HG02678 (cell line): Measurements from ENCODE around the gene TIMD4.
"Not testable (repeated sequence)": the region's sequence is repeated elsewhere in the genome, so short reads cannot be mapped to it uniquely, and the experiment has no call there.

Source experiments
- ATAC-seq: cut with Tn5 transposase; IDR thresholded peaks from one replicate; pipeline ENCODE4 v1.9.1; 2021; ENCODE audit warnings: mild to moderate bottlenecking, moderate library complexity; ENCODE audit not compliant: unreplicated experiment

TIMD4 gene

DNA sequence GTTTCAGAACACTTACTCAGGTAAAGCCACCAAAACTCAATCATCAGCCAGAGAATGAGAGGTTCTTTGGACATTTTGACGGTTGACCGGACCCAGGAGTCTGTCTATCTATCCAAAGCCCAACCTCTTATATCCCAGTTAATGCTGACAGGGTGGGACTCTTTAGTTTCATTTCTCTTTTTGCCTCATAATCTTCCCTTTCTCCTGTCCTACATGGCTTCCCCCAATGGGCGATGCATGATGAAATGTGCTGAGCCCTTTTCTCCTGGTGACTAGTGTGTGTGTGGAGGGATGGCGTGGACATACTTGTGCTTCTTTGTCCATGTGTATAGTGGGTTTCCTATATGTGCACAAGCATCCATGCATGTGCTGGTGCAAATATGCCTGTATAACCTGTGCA lies at the start of gene TIMD4:
Gene TIMD4, minus strand, starts transcription at position 102 of the 400 bp plus-strand sequence. Its CDS starts 28 bp downstream, at position 74.
- no peak for ATAC-seq

DNA sequence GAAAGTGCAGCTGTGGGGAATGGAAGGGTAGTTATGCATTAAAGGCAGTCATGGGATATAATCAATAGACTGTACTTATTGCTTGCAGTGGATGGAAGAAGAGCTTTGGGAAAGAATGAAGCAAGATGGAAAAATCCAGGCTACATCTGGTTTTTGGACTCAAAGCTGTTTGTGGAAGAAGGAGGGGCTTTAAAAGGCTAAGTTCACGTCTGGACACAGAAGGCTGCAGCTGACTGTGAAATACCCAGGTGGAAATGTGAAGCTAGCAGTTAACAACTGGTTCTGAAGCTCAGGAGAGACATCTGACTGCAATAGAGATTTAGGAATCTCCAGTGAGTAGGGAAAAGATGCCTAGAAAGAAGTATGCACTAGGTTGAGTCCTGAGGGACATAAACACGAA lies 43.2 kb upstream of the TIMD4 start:
- no peak for ATAC-seq

DNA sequence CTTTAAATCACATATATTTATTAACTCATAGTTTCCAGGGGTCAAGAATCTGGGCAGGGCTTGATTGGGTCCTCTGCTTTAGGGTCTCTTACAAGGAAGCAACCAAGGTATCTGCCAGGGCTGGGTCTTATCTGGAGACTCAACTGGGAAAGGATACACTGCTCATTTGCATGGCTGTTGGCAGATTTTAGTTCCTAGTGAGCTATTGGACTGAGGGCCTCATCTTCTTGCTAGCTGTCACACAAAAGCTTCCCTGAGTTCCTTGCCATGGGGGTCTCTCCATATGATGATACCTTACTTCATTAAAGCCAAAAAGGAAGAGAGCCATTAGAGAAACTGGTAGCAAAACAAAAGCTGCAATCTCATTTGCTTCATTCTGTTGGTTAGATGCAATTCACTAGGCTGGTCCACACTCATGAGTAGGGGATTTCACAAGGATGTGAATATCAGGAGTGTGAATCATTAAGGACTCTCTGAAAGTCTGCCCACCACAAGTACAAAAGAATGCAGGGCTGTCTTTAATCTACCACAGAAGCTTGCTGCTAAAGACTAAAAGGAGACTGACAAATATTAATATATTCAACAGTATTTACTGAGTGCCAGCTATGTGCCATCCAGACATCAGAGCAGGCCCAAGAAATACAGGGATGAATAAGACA lies 42.0 kb upstream of the TIMD4 start:
- peak; percentile 60 for ATAC-seq

DNA sequence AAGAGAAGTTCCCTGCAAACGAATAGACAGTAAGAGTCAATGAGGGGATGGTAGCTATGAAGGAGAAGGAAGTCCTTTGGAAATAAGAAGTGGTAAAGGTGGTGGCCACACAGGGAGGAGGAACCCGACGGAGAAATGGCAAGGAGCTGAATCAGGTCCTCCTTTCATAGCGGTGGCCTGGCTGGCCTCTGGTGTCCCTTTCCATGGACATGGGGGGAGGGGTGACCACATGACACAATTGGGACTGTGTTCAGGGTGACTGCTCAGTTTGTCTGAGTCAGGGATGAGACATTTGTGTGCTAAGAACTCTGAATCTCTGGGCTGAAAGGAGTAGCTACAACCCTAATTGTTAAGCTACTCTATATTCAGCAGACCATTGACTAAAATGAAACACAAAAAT lies 28.7 kb upstream of the TIMD4 start:
- no peak for ATAC-seq

DNA sequence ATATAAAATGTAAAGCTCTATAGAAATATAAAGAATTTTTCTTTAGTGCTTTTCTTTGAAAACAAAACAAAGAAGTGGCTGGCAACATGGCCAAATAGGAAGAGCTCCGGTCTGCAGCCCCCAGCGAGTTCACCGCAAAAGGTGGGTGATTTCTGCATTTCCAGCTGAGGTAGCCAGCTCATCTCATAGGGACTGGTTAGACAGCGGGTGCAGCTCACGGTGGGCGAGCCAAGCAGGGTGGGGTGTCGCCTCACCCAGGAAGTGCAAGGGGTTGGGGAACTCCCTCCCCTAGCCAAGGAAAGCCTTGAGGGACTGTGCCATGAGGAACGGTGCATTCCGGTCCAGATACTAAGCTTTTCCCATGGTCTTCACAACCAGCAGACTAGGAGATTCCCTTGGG lies 21.0 kb upstream of the TIMD4 start:
- ATAC-seq = no peak

DNA sequence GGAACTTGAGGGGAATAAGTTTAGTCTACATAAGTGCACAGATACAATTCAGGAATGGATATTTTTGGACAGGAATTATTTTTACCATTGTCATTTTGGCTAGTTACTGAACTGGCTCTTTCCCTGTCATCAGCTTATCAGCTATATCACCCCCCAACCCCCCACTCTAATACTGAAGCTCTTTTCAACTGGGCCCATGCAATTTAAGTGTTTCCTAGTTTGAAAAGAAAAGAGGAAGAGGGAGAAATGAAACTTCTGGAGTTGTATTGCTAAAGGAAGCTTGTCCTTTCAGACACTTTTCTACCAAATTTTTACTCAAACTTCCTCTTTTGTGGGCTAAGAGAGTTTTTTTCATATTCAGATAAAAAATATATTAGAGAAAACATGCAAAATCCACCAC lies 18.5 kb upstream of the TIMD4 start:
- ATAC-seq = no peak

DNA sequence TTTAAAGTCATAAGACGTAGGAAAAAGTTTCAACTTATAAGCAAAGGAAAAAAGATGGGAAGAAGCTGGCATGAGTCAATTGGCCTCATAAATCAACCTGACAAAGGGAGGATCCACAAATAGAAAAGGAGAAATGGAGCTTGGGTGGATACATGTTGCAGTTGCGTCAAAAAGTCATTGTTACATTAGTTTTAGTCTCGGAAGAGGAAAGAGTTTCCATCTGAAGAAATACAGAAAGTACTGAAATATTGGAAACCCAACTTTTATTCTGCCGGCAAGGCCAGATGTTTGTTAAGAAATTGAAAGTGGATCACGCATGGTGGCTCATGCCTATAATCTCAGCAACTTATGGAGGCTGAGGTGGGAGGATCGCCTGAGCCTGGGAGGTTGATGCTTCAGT lies 11.3 kb upstream of the TIMD4 start:
- ATAC-seq = no peak

DNA sequence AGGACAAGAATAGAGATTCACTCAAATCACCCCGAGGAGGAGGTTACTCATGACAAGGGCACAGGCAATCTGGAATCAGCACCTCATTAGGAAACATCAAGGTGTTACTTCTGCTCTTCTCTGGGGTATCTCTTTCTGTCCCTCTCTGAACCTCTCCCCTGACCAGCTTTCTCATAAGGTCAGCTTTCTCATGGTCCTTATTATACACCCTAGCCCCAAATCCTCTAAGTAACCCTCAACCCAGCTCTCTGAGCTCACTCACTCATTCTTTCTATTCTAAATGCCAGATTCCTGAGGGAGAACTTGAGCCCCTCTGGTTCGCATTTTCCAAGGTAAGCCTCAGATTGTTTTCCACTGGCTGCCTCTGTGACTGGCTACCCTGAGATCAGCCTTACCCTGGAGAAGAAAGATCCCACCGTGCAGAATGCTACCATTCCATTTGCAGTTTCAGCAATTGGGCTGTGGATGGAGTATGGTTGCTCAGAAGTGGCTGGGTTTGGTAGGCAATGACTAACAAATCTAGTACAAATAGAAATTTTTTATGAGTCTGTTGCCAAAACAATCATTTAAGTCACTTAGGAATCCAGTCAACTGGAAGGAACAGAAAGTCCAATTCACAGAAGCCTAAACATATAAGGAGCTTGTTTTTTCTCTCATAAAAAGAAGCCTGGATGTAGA lies 9.0 kb upstream of the TIMD4 start:
- ATAC-seq = no peak

DNA sequence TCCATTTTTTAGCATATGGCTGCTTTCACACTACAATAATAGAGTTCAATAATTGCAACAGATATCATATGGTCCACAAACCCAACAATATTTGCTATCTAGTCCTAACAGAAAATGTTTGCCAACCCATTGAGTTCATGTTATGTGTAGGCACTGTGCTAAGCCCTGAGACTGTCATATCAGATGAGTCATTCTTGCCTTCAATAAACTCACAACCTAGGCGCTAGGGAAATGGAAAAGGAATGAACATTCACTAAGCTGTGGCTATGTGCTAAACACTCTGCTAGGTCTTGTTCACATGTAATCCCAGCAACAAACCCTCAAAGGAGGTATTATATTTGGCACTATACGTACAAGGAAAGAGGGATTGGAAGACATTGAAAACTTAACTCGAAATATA lies 8.4 kb upstream of the TIMD4 start:
- no peak for ATAC-seq

DNA sequence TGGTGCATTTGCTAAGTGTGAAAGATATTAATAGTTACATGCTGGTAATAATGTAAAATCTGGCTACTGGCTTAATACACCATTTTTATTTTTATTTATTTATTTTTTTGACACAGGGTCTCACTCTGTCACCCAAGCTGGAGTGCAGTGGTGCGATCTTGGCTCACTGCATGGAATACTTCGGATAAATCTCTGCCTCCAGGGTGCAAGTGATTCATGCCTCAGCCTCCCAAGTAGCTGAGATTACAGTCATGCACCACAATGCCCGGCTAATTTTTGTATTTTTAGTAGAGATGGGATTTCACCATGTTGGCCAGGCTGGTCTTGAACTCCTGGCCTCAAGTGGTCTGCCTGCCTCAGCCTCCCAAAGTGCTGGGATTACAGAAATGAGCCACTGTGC lies 4.4 kb upstream of the TIMD4 start:
- ATAC-seq = not testable (repeated sequence)

DNA sequence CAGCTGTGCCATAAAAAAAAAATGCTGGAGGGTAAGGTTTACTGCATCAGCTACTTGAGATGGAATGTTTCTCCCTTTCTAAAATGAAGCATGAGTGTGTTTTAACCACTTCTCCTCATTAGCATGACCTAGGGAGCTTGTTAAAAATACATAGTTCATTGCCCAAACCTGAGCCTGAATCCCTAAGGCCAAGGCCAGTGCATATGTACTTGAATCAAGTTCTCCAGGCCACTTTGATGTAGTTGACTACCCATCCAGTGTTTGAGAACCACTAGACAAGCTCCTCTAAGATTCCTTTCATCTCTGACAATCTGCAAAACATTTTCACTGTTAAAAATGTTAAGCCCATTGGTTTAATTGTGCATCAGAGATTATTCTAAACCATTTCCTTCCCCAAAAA lies 6.7 kb downstream of the TIMD4 start:
- no peak for ATAC-seq

DNA sequence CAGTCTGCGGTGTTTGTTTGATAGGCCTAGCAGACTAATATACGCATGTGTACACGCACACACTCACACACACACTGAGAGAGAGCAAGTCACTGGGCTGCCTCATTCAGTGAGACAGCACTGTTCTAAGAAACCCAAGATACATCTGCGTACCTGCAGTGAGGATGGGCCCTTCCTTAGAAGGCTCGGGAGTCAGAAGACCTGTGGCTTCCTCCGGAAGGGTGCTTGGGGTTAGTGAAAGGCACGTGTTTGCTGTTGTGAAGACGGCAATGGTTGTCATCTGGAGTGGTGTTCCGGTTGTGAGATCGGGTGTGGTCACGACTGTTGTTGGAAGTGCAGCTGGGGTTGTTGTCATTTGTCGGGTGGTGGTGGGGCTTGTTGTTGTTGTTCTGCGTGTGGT lies 11.7 kb downstream of the TIMD4 start:
- no peak for ATAC-seq

DNA sequence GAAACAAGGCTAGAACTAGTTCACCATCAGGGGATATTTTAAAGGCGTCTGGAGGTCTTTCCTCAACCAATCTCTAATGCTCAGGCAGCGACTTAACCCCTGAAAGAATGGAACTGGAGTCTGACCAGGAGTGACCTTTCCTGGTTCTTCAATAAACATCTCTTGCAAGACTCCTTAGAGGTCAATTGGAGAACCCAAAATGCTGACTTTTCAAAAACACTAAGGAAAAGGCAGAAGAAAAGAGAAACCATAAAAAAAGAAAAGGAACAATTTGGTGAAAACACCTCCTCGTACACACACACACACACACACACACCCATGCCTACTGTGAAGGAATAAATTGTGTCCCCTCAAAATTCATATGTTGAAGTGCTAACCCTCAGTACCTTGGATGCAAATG lies 12.3 kb downstream of the TIMD4 start:
- no peak for ATAC-seq

DNA sequence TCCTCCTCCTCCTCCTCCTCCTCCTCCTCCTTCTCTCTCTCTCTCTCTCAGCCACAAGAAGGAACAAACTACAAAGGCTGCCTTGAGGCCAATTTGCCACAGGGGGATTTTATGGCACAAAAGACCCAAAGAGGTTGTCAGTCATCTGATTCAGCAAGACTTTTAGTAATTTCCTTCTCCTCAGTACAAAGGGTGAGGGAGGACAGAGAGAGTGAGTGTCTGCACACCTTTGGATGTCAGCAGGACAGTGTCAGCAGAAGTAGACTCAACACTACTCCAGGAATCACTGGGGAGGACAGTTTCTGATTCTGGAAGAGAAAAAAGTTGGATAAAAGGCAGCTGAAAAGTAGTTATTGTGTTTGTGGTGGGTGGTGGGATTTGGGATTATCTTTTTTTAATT lies 13.6 kb downstream of the TIMD4 start:
- ATAC-seq = no peak

DNA sequence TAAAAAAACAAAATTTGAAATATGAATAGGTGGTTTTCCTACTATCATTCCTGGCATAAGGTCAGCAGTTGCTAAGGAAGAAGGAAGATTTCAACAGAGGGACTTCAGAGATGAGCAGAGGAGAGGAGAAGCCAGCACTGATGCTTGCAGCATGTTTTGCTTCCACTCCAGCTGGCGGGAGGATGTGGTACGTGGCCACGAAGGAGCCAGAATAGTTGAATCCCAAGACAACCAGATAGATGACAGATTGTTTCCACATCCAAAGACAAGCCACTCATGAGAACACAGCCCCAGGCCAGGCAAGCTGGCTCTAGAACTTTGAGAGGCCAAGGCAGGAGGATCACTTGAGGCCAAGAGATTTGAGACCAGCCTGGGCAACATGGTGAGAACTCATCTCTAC lies 15.1 kb downstream of the TIMD4 start:
- ATAC-seq = no peak

DNA sequence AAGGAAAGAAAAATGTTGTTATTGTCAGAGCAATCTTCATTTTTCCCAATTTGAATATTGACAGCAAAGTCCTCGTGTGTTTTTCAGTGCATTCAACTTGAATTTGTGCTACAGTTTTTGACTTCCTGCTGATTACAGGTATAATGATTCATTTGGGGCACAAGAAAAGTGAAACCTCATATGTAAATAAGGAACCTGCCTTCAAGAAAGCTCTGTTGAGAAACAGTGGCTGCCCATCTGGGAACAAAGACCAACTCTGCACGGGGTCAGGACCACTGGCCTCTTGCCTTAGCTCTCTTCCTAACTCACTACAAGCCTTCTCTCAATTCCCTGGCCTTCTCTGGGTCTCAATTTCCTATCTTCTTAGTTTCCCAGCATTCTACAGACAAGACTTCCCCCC lies 21.0 kb downstream of the TIMD4 start:
- ATAC-seq = peak; percentile 99

DNA sequence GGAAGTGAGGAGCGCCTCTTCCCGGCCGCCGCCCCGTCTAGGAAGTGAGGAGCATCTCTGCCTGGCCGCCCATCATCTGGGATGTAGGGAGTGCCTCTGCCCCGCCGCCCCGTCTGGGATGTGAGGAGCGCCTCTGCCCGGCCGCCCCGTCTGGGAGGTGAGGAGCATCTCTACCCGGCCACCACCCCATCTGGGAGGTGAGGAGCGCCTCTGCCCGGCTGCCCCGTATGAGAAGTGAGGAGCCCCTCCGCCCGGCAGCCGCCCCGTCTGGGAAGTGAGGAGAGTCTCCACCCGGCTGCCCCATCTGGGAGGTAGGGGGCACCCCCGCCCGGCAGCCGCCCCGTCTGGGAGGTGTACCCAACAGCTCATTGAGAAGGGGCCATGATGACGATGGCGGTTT lies 22.6 kb downstream of the TIMD4 start:
- ATAC-seq = not testable (repeated sequence)

DNA sequence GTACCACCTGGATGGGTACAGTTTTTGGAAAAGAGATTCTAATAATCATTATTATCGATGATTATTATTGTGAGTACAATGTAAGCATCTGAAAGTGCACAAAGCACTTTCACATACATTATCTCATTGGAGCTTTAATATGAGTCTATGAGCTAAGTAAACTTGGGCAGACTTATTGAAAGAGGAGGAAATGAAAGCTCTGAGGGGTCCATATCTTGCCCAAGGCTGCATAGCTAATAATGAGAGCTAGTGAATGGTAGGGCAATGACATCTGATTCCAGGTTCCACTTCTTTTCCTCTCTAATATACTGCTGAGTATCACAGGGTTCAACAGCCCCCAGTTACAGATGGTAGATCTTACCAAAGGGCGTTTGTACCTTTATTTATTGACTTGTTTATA lies 26.1 kb downstream of the TIMD4 start:
- peak; percentile 29 for ATAC-seq

DNA sequence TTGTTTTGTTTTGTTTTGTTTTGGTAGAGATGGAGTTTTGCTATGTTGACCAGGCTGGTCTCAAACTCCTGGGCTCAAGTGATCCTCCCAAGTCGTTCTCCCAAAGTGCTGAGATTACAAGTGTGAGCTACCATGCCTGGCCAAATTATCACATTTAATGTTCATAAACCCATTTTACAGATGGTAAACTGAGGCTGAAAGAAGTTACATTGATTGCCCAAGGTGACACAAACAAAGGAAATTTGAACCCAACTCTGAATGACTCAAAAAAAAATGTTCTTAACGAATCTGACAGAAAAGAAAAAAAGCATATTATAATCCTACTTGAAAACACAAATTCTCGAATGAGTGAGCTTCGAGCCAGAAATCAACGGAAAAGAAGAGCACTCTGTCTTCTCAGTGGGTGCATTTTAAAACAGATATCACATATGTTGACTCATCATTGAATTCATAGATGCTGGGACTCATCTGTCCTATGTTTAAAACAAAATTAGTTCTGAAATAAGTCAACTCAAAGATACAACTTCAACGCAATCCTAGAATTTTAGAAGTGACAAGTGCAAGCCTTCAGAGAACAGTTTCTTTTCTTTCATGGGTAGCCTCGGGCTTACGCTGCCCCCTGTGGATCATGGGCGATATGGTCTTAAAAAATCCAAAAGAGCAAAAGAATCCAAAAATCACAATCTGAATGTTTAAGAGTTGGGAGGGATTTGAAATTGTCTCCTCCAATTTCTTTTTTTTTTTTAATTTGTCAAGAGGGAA lies 28.4 kb downstream of the TIMD4 start:
- peak; percentile 34 for ATAC-seq

DNA sequence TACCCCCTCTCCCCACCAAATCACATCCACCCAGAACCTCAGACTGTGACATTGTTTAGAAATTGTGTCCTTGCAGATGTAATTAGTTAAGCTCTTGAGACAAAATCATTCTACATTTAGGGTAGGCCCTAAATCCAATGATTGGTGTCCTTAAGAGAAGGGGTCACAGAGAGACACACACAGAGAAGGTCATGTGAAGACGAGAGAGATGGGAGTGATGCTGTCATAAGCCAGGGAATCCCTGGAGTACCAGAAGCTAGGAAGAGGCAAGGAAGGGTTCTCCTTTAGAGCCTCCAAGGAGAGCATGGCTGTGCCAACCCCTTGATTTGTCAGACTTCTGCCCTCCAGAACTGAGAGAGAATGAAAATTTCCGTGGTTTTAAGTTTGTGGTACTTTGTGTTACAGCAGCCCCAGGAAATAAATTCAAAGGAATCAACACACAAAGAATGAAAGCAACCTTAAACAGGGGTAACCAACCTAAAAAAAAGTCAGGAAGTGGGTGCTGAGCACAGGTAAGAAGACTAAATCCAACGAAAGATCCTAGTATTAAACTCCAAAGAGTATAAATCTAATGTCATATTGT lies 33.6 kb downstream of the TIMD4 start:
- no peak for ATAC-seq

DNA sequence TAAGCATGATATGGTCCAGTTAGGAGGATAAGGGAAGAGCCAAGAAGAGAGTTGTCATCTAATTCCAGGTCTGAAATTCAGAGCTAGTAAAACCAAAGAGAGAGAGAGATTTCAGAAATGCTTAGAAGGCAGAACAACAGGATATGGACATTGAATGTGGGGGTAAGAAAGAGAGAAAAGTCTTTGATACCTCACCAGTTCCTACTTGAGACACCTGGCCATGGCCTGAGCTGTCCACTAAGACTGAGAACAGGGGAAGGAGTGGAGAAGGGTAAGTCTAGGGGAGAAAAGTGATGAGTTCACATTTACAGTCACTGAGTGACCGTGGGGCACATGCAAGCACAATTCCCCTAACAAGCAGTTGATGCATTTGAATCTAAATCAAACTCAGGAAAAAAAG lies 35.5 kb downstream of the TIMD4 start:
- no peak for ATAC-seq

DNA sequence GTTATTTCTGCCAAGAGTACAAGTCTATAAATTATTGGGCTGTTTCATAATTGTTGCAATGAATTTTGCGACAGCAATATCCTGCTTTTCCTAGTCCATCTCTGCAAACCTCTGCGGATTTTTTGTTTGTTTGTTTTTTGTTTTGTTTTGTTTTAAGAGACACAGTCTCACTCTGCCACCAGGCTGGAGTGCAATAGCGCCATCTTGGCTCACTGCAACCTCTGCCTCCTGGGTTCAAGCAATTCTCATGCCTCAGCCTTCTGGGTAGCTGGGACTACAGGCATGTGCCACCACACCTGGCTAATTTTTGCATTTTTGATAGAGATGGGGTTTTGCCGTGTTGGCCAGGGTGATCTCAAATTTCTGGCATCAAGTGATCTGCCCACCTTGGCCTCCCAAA lies 37.3 kb downstream of the TIMD4 start:
- not testable (repeated sequence) for ATAC-seq
